Measurements from ENCODE around the gene PIP5K1C.

The PIP5K1C gene

DNA sequence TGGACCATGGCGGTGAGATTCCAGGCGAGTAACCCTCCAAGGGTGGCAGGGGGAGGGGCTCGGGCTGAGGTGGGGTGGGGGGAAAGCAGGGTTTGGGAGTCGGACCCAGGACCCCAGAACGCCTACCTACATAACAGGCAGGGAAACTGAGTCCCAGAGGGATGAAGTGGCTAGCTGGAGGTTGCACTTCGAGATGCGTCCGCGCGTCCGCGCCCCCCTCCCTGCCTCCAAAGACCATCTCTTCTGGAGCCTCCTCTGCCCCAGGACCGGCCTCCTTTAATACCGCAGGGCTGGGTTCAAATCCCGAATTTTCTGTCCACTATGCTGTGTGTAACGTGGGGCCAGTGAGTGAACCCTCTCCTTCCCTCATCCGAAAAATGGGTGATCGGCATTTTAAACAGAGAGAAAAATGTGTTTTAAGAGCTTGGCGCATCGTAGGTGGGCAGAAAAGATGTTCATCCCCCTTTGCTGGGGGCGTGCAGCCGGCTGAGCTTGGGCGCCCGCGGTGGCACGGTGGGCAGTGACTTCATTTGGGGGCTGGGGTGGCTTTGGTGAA lies 21.7 kb upstream of the PIP5K1C start:
- no peak for DNase-seq

- peak; percentile 50 to 77 for DNase-seq
Observed at GRCh38 chr19:3721131-3721886, 21.0 kb upstream of the PIP5K1C start.

DNA sequence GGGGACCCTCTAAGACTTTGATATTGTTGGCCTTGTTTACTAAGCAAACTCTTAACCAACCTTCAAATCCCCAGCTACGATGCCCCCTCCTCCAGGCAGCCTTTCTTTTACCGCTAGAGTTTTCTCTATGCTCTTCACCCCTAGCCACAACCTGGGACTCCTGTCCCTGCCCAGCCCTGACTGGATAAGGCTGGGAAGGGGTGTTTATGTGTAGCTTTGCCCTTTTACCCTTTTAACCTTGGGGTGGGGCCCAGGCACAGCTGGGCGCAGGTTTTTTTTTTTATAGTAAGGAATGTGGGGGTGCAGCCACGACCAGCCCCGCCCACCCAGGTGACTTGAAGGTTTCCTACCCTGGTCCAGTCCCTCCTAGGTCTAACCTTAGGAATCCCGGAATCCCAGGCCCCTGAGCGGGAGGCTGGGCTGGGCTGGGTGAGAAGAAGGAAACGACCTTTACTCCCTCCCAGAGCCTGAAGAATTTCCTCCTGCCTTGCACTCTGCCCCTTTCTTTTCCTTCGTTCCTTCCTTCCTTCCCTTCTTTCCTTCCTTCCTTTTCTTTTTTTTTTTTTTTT lies 20.2 kb upstream of the PIP5K1C start:
- no peak for DNase-seq

DNA sequence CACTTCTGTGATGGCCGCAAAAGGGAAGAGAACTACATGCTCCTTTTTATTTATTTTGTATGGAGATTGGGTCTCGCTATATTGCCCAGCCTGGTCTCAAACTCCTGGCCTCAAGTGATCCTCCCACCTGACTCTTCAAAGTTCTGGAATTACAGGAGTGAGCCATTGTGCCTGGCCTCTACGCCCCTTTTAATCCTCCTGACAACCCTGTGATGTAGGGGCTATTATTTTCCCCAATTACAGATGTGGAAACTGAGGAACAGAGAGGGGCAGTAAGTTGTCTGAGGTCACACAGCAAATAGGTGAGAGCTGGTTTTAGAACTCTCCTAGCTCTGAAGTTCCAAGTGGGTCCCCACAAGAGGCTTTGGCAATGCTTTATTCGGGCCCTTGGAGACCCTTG lies 19.6 kb upstream of the PIP5K1C start:
- no peak for DNase-seq

- no peak for DNase-seq
Observed at GRCh38 chr19:3716147-3716668, 15.9 kb upstream of the PIP5K1C start.

DNA sequence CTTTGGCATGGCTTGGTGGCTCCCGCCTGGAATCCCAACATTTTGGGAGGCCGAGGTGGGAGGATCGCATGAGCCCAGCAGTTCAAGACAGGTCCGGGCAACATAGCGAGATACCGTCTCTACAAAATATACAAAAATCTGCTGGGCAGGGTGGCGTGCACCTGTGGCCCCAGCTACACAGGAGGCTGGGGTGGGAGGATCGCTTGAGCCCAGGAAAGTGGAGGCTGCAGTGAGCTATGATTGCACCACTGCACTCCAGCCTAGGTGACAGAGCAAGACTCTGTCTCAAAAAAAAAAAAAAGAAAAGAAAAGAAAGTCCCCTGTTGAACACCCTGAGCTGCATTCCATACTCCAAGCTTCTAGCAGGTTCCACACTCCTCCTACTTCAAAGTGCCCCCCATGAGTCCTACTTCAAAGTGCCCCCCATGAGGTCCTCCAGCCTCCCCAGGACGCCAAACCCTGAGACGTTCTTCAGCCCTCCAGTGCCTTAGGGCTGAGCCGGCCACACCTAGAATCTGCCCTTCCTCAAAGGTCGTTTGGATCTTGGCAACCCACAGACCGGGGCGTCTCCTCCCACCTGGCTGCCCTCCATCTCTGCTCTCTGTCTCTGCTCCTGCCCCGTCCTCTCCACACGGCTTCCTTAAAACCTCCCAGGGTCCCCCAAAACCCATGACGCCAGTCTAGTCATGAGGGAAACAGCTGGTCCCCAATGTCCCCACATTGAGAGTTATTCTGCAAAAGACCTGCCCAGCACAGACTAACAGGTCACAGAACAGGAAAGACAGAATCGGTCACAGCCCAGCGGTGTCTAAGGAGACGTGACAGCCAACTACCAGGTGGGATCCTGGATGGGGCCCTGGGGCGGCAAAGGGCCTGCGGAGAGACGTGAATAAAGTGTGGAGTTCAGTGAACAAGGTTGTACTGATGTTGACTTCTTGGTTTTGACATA lies 12.7 kb upstream of the PIP5K1C start:
- DNase-seq, result no peak

DNA sequence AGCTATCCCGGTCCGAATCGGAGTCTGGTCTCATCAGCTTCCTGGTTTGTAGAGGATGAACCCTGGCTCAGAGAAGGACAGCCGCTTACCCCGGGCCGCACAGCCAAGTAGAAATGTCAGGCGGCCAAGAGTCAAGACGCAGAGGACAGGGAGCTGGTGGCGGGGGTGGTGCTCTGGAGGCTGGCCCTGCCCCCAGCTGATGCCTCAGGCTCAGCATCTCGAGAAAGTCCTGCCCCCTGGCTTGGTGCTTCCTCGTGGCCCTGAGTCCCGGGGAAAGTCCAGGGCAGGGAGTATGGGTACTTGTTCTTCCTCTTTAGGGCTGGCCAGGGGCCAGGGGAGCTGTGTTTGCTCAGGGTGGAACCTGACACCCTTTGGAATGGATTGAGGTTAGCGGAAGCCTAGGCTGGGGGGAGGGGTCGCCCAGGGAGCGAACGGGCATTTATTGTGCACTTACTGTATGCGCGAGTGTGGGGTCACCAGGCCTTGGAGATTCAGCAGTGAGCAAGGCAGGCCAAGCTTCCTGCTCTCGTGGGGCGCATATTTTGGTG lies 10.1 kb upstream of the PIP5K1C start:
- no peak for DNase-seq

- no peak for DNase-seq
Observed at GRCh38 chr19:3708207-3708931, 8.1 kb upstream of the PIP5K1C start, which contains the start of gene TJP3. TJP3 (plus strand) TSS chr19:3708384; CDS start chr19:3728433, 20,049 bp downstream.

DNA sequence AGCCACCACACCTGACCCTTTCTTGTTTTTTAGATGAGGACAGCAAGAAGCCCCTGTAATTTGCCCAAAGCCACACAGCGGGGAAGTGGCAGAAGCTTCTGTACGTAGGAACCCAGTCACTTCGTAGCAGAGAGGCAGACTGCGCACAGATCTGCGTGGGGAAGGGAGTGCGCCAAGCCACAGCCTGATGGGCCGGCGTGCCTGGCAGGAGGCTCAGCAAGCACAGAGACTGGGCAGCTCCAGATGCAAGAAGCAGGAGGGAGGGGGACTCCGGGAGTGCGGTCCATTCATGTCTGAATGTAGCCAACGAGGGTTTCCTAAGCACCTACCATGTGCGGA lies 7.6 kb upstream of the PIP5K1C start:
- DNase-seq, result no peak

DNA sequence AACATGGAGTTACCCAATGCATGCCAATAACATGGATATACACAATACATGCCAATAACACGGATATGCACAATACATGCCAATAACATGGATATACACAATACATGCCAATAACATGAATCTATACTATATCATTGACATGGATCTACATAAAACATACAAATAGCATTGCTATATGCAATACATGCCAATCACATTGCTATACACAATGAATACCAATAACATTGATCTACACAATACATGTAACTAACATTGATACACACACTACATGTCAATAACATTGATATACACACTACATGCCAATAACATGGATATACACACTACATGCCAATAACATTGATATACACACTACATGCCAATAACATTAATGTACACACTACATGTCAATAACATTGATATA lies 932 bp upstream of the PIP5K1C start:
- no peak for DNase-seq

DNA sequence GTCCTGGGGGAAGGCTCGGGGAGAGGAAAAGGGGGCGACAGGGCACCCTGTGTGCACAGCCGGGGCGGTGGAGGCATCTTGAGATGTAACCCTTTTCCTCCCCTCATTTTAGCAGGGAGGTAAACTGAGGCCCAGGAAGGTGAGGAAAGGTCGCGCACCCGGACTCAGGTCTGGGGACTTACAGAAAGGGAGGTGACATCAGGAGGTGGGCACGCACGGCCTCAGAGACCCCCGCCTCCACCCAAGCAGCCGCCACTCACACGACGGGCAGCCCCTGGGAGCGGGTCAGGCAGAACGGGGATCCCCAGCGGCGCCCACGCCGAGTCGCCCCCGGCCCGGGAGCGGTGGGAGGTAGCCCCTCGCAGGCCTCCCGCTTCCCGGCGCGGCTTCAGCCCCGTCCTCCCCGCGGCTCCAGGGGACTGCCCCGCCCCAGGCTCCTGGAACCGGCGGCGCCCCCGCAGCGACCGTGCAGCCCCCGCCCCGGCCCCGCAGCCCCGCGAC lies 477 bp downstream of the PIP5K1C start:
- DNase-seq, result no peak

GRCh38 chr19:3698974-3699740 lies 1.1 kb downstream of the PIP5K1C start:
- no peak for DNase-seq

DNA sequence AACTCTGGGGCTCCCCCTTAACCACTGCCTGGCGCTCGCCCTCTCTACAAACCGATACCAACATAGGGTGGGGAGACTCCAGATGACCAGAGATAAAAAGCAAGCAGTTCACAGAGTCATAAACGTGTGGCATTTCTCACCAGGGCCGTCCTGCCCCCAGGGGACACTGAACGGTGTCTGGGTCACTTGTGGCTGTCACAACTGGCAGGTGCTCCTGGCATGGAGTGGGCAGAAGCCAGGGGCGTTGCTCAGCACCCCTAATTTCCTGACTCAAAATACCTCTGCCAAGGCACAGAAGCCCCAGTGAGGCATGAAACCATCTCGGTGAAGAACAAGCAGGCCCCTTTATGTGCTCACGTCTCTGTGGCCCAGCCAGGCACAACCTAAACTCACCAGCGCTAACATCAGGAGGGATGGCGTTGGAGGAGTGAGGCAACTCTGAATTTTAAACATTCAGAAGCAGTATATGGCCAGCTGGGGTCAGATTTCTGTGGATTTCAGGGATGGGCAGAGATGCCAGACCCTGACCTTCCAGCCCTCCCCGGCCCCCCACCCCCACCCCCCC lies 1.8 kb downstream of the PIP5K1C start:
- no peak for DNase-seq

GRCh38 chr19:3697671-3698385 lies 2.4 kb downstream of the PIP5K1C start:
- DNase-seq, result no peak

GRCh38 chr19:3697094-3697493 lies 3.2 kb downstream of the PIP5K1C start:
- DNase-seq, result no peak

GRCh38 chr19:3696660-3696995 lies 3.6 kb downstream of the PIP5K1C start:
- no peak for DNase-seq

DNA sequence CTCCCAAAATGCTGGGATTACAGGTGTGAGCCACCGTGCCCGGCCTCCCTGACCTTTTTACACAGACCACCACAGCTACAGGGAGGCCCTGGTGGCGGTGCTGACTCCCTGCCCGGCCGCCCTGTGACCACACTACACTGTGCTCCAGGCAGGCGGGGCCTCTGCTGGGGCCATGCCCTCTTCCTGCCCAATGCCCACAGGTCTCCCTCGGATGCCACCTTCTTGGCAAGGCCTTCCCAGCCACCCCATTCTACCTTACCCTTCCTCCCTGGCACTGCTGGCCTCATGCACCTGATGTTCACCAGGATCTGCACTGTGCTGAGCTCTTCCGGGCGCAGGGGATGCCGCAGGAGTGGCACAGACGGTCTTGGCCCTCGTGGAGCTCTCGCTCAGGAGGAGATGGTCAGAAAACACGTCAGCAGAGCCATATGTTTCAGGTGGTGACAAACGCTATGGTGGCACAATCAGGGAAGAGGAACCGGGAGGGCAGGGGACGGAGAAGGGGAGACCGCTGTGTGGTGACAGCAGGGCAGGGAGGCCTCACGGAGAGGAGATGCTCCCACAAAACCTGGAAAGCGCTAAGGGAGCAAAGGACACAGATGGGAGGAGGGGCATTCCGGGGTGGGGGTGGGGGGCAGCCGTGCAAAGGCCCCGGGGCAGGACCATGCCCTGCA lies 4.1 kb downstream of the PIP5K1C start:
- no peak for DNase-seq

DNA sequence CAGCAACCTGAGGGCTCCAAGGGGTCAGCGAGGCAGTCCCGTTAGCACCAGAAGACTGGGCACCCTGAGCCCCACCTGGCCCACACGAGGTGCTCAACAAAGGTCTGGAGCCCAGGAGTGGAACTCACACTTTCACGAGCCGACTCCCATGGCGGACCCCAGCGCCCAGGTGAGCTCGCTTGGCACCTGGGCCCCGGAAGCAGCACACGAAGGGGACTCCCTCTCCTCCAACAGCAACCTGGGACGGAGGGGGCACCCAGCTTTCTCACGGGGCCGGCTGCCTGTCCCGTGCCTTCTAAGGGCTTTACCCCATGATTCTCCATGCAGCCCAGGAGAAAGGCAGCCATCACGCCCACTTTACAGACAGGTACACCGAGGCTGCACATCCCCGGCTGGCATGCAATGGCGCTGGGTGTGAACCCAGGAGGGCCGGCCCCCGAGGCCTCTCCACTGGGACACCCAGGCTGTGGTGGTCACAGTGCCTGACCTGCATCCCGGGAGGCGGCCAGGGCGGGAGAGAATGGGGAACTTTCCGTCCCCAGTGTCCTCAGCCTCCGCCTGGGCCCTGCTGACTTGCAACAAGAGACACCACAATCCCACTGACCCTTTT lies 5.0 kb downstream of the PIP5K1C start:
- DNase-seq, result no peak

Measured in NCI-H1930 (cell line).